Suppressor macrophage treated with lipopolysaccharide for 4 hours (primary cell): ENCODE data around the gene SFMBT1.
"Not testable (repeated sequence)": the region's sequence is repeated elsewhere in the genome, so short reads cannot be mapped to it uniquely, and the experiment has no call there.

Experiments used
- DNase-seq: peaks from one replicate; pipeline ENCODE4 v3.0.0-alpha.2; 2020

Gene SFMBT1

GRCh38 chr3:53035018-53035417, 10.9 kb downstream of the SFMBT1 start:
- DNase-seq = not testable (repeated sequence)

DNA sequence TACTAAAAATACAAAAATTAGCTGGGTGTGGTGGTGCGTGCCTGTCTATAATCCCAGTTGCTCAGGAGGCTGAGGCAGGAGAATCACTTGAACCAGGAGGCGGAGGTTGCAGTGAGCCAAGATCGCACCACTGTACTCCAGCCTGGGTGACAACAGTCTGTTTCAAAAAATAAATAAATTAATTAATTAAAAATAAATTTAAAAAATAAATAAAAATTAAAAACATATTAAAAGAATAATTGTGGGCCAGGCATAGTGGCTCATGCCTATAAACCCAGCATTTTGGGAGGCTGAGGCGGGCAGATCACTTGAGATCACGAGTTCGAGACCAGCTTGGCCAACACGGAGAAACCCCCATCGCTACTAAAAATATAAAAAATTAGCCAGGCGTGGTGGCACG, 11.5 kb downstream of the SFMBT1 start:
- DNase-seq = not testable (repeated sequence)

- no peak for DNase-seq
Measured at GRCh38 chr3:53032609-53033008, 13.3 kb downstream of the SFMBT1 start.

DNA sequence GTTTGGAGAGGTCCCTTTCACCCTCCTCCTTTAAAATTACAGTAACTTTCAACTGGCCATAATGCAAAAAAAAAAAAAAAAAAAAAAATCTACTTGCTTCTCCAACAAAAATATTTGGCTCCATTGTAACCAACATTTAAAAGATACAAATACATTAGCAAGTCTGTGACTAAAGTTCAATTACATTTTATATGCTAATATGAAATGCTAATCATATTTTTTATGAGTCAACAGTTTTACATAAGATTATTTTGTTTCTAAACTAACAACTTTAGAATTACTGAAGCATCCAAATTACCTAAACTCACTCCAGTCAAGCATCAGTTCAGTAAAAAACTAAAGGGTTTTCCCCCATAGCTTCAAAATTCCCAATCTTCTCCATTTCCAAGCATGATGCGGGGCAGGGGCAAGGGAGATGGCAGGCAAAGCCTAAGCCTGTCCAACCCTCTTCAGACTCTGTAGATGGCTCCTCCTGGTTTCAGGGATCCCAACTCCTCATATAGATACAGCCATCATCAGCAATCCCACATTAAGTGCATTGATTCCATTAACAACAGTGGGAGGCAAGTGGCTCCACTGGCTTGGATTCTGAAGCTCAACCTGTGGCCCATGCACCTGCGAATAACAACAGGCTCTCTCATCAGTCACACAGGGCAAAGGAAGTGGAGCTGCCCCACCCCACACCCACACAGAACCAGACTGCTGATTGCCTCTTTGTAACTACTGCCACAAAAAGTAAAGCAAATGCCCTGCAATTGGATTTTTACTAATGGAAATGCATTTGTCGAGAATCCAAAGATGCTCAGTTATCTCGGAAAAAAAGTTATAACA, 15.0 kb downstream of the SFMBT1 start:
- no peak for DNase-seq

DNA sequence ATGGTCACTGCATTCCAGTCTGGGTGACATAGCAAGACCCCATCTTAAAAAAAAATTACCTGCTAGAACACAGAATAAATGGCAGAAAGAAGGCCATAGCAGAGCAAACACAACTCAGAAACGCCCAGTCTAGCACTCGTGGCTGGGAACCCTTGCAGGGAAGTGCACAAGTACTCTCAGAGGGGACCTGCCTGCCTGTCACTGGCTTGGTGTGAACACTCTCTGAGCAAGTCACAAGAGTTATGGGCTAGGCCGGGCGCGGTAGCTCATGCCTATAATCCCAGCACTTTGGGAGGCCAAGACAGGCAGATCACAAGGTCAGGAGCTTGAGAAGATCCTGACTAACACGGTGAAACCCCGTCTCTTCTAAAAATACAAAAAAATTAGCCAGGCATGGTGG, 17.2 kb downstream of the SFMBT1 start:
- no peak for DNase-seq

- DNase-seq = no peak
Measured at GRCh38 chr3:53027254-53027844, 18.5 kb downstream of the SFMBT1 start.

- no peak for DNase-seq
Measured at GRCh38 chr3:53026382-53027162, 19.3 kb downstream of the SFMBT1 start.

GRCh38 chr3:53024315-53024714, 21.6 kb downstream of the SFMBT1 start:
- DNase-seq = no peak

DNA sequence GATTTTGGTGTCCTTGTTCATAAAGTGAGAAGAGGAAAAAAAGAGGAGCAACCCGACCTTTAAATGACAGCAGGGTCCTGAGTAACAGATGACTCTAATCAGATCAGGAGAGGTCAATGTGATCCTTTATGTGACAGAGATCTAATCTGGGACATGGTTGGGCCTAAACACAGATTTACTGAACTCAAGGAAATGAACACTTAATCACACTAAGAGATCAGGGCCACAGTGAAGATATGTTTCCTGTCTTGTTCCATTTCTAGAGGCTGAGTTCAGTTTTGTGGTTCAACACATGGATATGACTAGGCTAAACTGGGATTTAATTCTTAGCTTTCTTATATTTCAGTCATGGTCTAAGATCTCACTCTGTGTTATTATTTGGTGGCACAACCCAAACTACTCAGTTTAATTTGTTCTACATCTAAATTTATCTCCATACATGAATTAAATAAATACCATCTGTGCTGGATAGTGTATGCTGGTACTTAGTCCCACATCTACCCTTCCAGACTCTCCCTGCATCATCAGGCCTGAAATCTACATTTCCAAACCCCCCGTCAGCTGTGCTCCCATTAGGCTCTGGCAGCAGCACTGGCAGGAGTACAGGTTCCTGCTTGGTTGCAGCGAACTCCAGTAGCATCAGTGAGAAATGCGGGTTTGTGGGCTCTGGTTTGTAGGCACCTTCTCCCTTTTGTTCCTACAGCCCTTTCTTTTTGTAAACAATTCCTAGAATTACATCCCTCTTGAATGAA, 22.6 kb downstream of the SFMBT1 start:
- DNase-seq = no peak

DNA sequence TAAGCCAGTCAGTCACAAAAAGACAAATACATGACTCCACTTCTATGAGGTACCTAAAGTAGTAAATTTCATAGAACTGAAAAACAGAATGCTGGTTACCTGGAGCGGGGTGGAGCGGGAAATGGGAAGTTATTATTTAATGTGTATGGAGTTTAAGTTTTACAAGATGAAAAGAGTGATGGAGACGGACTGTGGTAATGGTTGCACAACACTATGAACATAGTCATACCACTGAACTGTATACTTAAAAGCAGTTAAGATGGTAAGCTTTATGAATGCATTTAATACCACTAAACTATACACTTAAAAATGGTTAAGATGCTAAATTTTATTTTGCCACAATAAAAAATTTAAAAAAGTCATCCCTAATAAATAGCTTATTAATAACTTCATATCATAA, 23.2 kb downstream of the SFMBT1 start:
- no peak for DNase-seq

DNA sequence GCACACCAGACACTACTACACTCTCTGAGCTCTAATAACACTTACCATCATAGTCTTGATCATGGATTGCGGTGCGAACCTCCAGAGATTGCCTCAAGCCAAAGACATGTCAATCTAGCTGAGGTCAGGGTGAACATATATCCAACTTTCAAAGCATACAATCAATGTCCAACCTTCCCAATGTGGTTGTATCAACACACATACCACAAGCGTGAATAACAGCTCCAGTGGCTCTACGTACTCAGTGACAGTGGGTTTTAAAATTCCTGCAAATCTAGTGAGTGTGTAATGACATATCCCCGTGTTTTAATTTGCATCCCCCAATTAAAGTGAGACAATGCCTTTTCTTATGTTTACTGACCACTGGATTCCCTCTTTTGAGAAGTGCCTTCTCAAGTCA, 29.6 kb downstream of the SFMBT1 start:
- DNase-seq = no peak

GRCh38 chr3:53011324-53011723, 34.5 kb downstream of the SFMBT1 start:
- no peak for DNase-seq

DNA sequence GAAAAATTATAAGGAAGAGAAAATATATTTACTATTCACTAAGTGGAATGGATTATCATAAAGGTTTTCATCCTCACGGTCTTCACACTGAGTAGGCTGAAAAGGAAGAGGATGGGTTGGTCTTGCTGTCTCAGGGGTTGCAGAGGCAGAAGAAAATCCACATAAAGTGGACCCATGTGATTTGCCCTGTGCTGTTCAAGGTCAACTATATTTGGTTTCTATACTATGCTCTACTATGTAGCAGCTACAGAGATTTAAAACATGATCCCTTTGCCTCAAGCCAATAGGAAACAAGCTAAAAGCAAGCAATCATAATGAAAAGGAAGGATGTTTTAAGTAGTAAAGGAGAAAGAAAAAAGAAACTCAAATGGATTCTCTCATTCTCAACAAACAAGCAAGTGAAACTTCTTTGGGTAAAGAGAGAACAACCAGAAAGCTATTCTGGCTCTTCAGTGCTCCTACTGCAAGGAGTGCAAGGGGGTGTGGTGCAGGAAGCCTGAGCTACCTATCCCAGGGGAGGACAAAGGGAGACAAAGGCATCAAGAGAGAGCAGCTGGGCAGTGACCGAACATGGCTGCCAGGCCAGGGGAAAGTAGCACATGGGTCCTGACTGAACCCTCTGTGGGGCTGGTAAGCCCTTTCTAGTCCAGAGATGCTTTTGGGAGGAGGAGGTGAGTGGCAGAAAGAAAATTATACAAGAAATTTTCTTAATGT, 35.9 kb downstream of the SFMBT1 start:
- DNase-seq = no peak

GRCh38 chr3:53008932-53009331, 36.9 kb downstream of the SFMBT1 start:
- no peak for DNase-seq

DNA sequence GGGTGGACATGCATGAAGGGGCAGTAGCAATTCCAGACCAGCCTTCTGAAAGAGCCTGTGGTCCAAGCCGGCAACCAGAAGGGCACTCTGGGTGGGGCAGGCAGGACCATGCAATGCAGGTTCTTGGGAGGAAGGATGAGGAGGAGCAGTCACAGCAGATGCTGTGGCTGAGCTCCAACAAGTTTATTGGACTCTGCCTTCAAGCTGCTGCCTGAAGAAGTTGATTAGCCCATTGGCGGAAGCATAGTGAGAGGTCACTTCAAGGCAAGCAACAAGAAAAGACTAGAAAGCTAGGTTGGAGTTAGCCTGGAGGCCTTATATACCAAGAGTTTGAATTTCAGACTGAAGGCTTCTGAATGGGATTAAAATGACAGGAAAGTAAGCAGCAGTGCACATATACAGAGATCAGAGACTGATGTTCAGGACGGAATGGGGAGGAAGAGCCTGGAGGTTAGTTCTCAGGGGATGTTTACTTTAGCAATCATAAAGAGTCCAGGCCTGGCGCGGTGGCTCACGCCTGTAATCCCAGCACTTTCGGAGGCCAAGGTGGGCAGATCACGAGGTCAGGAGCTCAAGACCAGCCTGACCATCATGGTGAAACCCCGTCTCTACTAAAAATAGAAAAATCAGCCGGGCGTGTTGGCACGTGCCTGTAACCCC, 39.9 kb downstream of the SFMBT1 start:
- DNase-seq = no peak

DNA sequence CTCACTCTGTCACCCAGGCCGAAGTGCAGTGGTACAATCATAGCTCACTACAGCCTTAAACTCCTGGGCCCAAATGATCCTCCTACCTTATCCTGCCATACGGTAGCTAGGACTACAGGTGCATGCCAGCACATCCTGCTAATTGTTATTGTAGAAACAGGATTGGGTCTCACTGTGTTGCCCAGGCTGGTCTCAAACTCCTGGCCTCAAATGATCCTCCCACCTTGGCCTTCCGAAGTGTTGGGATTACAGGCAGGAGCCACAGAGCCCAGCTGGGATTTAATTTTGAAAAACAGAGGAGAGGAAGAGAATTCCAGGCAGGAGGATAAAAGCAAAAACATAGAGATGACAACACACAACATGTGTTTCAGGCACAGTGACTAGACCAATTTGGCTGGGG, 40.5 kb downstream of the SFMBT1 start:
- DNase-seq = no peak

DNA sequence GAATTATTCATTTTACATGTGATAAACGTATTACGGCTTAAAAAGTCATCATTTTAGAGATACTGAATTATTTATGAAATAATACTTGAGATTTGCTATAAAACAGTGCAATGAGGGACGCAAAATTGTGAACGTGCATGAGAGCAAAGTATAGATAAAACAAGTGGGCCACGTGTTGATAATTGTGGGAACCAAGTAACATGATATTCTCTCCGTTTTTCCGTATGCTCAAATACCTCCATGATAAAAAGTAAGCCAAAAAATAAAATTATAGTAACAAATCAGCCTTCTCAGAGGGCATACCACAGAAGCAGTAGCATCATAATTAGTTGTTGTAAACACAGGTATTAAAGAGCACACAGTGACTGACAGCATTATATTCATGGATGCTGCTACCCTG, 42.6 kb downstream of the SFMBT1 start:
- no peak for DNase-seq

- DNase-seq = no peak
Measured at GRCh38 chr3:52998771-52999513, 46.9 kb downstream of the SFMBT1 start.

DNA sequence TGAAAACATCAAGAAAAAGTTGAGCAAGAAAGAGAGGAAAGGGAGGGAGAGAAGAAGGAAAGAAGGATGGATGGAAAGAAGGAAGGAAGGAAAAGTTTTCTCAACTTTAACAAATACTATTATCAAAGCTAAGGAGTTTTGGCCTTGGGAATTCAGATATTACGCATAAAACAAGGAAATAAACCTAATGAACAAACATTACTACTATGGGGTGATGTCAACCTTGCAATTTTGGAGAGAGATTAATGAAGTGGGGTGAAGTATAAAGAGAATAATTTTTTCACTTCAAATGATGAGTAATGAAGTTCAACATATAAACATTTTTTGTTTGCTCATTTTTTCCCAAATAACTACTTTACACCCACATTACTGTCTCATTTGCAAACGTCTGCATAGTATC, 55.2 kb downstream of the SFMBT1 start:
- no peak for DNase-seq

GRCh38 chr3:52986938-52987337, 58.9 kb downstream of the SFMBT1 start:
- DNase-seq = no peak

- DNase-seq = peak; percentile 26
Measured at GRCh38 chr3:52986049-52986448, 59.8 kb downstream of the SFMBT1 start.
